Esophagus muscularis mucosa (tissue), 4 donors: Measurements from ENCODE around the gene CTNNA3. TPM values are rescaled to one million over a fixed set of nuclear protein-coding genes. Genes with fewer than 3 reads are reported as not detected.

ENCODE experiments used
- DNase-seq: peaks from one replicate; pipeline ENCODE4 v3.0.0-alpha.2; 2017; ENCODE audit errors: extremely low spot score
- H3K27ac ChIP-seq, 4 donors: fragments of 200-600 bp; sonication (generic); replicated peaks in 1 of 4; 1 replicate in 3 of 4; 2 replicates in 1 of 4; pipeline ENCODE4 v1.5.1; 2016 to 2019; ENCODE audit warnings: mild to moderate bottlenecking in 1 of 4
- H3K27me3 ChIP-seq, 4 donors: fragments of 200-600 bp; sonication (generic); one replicate each; pipeline versions ENCODE4 v1.5.1 to v1.6.0; 2016 to 2019
- H3K36me3 ChIP-seq, 4 donors: fragments of 200-600 bp; sonication (generic); one replicate each; pipeline ENCODE4 v1.5.1; 2016 to 2019
- H3K4me1 ChIP-seq, 4 donors: fragments of 200-600 bp; sonication (generic); one replicate each; pipeline ENCODE4 v1.5.1; 2016 to 2019
- H3K4me3 ChIP-seq, 4 donors: fragments of 200-600 bp; sonication (generic); 1 replicate in 2 of 4; 2 replicates in 2 of 4; pipeline ENCODE4 v1.5.1; 2016 to 2019; ENCODE audit warnings: mild to moderate bottlenecking in 4 of 4, moderate library complexity in 1 of 4
- H3K9me3 ChIP-seq, 4 donors: fragments of 200-600 bp; sonication (generic); 1 replicate in 3 of 4; 2 replicates in 1 of 4; pipeline ENCODE4 v1.5.1; 2016 to 2019
- CTCF ChIP-seq, 3 experiments: fragments of 200-600 bp in 2 of 3; fragments of 450-650 bp in 1 of 3; sonication (generic) in 2 of 3; IDR thresholded peaks; one replicate each; pipeline ENCODE4 v1.5.1; 2017 to 2019; ENCODE audit warnings: antibody characterized with exemption in 3 of 3, mild to moderate bottlenecking in 2 of 3, moderate library complexity in 1 of 3
- EP300 ChIP-seq: sonication (generic); formaldehyde crosslinking; IDR thresholded peaks from one replicate; pipeline ENCODE4 v1.6.1; 2017; ENCODE audit warnings: antibody characterized with exemption
- POLR2A ChIP-seq: fragments of 450-650 bp; IDR thresholded peaks from one replicate; pipeline ENCODE4 v1.6.1; 2017; ENCODE audit warnings: antibody characterized with exemption, moderate library complexity, mild to moderate bottlenecking, low read depth
- POLR2AphosphoS5 ChIP-seq, 2 donors: sonication (generic); formaldehyde crosslinking; IDR thresholded peaks; one replicate each; pipeline ENCODE4 v1.6.1; 2017; ENCODE audit warnings: antibody characterized with exemption in 2 of 2
- whole genome bisulfite sequencing: methylation state at CpG from one replicate; pipeline ENCODE4 v1.1.5; 2018; 5-methylcytosine and 5-hydroxymethylcytosine counted together
- intact Hi-C: fragments of 100-400 bp; cut with DNase I; formaldehyde crosslinking; loops from one replicate; pipeline ENCODE4 v1.15.1; 2023
- total RNA-seq, 4 donors: library from RNA; depleted of rRNA; stranded (reverse); fragments of >200 nt; gene quantifications; one replicate each; pipeline versions ENCODE4 v1.1.0 to v1.2.1, GENCODE V29; 2016

CTNNA3 gene
- total RNA-seq, 4 donors from 2014 or later: 5.1 to 27.8 (median 17.6) TPM

DNA sequence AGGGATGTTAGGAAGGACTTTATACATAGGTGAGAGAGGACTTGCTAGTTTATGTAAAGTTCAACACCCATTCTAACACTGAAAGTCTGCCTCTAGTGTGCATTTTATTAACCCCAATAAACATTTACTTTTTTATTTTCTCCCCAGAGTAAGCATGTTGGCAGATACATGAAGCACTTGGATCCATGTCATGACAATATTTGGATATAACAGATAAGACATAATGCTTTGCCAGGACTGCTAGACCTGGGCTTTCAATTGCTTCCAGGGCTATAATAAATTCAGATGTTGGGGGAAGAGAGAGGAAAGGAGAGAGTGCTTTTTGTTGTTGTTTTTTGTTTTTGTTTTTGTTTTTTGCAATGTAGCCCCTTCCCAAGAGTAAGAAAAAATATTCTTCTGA is 1039.5 kb downstream of the CTNNA3 start:
- H3K4me1 ChIP-seq: no peaks in the 10 kb centered on the region
- DNase-seq: no peak
- intact Hi-C loops: no loop called here
- H3K4me3 ChIP-seq: no peak overlapping the region
- H3K27ac ChIP-seq: no peak overlapping the region
- H3K27me3 ChIP-seq: no peaks in the 10 kb centered on the region
- no peaks in the 10 kb centered on the region for H3K36me3 ChIP-seq
- TF ChIP-seq EP300: no peak
- TF ChIP-seq POLR2AphosphoS5 (IDR thresholded peaks at IDR 0.05): no peak
- no peak for TF ChIP-seq CTCF (IDR thresholded peaks at IDR 0.05)
- no peak for TF ChIP-seq POLR2A
- peaks cover 0 to 11% (median 6%) of the 10 kb centered on the region in 4 donors for H3K9me3 ChIP-seq

DNA sequence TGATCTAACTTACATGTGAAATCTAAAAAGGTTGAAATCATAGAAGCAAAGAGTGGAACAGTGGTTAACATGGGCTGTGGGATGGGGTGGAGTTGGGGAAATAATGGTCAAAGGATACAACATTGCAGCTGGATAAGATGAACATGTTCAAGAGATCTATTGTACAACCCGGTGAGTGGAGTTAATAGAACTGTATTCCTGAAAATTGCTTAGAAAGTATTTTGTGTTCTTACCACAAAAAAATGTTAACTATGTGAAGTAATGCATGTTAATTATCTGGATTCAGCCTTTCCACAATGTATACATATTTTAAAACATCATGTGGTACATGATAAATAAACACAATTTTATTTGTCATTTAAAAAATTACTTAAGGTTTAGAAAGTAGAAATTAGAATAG is 1041.1 kb downstream of the CTNNA3 start:
- Histone ChIP-seq H3K4me1 (no peaks in the 10 kb centered on the region), H3K27ac (no peak overlapping the region), H3K27me3 (no peaks in the 10 kb centered on the region), H3K9me3 (peaks cover 0 to 11% (median 6%) of the 10 kb centered on the region in 4 donors), H3K36me3 (no peaks in the 10 kb centered on the region), H3K4me3 (no peak overlapping the region)
- WGBS: 0% methylated on average over 1 of the region's 1 CpG
- TF ChIP-seq POLR2A (no peak), POLR2AphosphoS5 (IDR thresholded peaks at IDR 0.05) (no peak), EP300 (no peak), CTCF (IDR thresholded peaks at IDR 0.05) (no peak)
- no peak for DNase-seq
- intact Hi-C loops: no loop called here

- H3K36me3 ChIP-seq: no peaks in the 10 kb centered on the region
- no peaks in the 10 kb centered on the region for H3K27me3 ChIP-seq
- DNase-seq: no peak
- H3K9me3 ChIP-seq: peaks cover 0 to 11% (median 6%) of the 10 kb centered on the region in 4 donors
- H3K27ac ChIP-seq: no peak overlapping the region
- 85% methylated on average over 15 of the region's 30 CpGs for WGBS
- H3K4me1 ChIP-seq: no peaks in the 10 kb centered on the region
- intact Hi-C loops: no loop called here
- no peak overlapping the region for H3K4me3 ChIP-seq
- TF ChIP-seq CTCF (IDR thresholded peaks at IDR 0.05) (no peak), EP300 (no peak), POLR2A (no peak), POLR2AphosphoS5 (IDR thresholded peaks at IDR 0.05) (no peak)
These were observed 1044.5 kb downstream of the CTNNA3 start for GRCh38 chr10:66651308-66652082.

GRCh38 chr10:66649626-66650025 is 1046.4 kb downstream of the CTNNA3 start:
- H3K4me3 ChIP-seq: no peak overlapping the region
- no peaks in the 10 kb centered on the region for H3K4me1 ChIP-seq
- peaks cover 0 to 11% (median 6%) of the 10 kb centered on the region in 4 donors for H3K9me3 ChIP-seq
- no peak overlapping the region for H3K27ac ChIP-seq
- intact Hi-C loops: no loop called here
- no peak for TF ChIP-seq EP300
- no peak for TF ChIP-seq POLR2A
- TF ChIP-seq POLR2AphosphoS5 (IDR thresholded peaks at IDR 0.05): no peak
- TF ChIP-seq CTCF (IDR thresholded peaks at IDR 0.05): no peak
- 81% methylated on average over 2 of the region's 3 CpGs for WGBS
- DNase-seq: no peak
- no peaks in the 10 kb centered on the region for H3K27me3 ChIP-seq
- no peaks in the 10 kb centered on the region for H3K36me3 ChIP-seq

- Histone ChIP-seq H3K27me3 (no peaks in the 10 kb centered on the region), H3K4me1 (no peaks in the 10 kb centered on the region), H3K4me3 (no peak overlapping the region), H3K36me3 (no peaks in the 10 kb centered on the region), H3K9me3 (no peaks in the 10 kb centered on the region), H3K27ac (no peak overlapping the region)
- WGBS: 94% methylated on average over 1 of the region's 1 CpG
- no peak for TF ChIP-seq POLR2A
- no peak for TF ChIP-seq CTCF (IDR thresholded peaks at IDR 0.05)
- TF ChIP-seq EP300: no peak
- TF ChIP-seq POLR2AphosphoS5 (IDR thresholded peaks at IDR 0.05): no peak
- DNase-seq: no peak
- intact Hi-C loops: no loop called here
These were observed 1053.8 kb downstream of the CTNNA3 start for GRCh38 chr10:66642217-66642616.
